Measurements from ENCODE around the gene KCNN3. TPM values are rescaled to one million over a fixed set of nuclear protein-coding genes. Genes with fewer than 3 reads are reported as not detected.

The KCNN3 gene
- total and polyA plus RNA-seq, 2 of the 13 experiments (the other 11 are each of a cell fraction or from before 2014, with no cell fraction given) = not detected

DNA sequence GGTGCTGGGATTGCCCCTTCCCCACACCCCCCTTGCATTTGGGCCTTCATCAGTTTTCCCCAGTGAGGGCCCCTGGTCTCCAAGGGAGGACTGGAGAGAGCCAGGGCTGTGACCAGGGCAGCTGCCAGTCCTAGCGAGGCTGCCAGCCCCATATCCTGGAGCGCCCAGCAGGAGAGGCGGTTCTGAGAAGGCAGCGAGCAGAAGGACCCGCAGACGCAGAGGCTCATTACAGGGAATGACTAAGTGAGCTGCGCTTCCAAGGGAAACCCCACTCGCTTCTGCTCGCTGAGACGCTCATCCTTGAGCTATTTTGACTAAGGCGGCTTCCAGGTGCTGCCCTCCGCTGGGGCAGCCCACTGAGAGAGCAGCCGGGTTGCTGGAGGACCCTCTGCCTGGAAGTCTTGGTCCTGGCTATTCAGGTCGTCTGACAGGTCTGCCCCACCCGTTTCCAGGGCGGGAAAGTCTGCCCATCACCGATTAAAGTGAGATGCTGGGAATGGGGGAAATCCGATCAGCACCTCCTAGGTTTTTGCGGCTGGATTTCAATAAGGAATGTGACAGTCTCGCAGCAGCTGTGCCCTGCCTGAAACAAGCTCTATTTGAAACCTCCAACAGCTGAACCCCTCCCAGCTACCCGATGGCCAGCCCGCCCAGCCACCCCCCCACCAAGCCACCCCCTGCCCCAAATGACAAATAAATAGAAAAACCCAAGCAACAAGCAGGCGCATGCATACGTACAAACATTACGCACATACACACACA is 2.8 kb downstream of the KCNN3 start:
- ChIA-PET CTCF (ENCODE audit: low intra/inter-chr PET ratio, low total read pairs) (no interaction called here), POLR2A (no interaction called here)
- H3K9ac ChIP-seq (ENCODE audit: insufficient read depth, low read depth, low read length) = no peak overlapping the region
- no peak for DNase-seq (ENCODE audit: low spot score)
- H3K27ac ChIP-seq (ENCODE audit: extremely low read length, insufficient read depth, low read length) = no peak overlapping the region
- intact Hi-C loops (cut with micrococcal nuclease; ENCODE audit: unreplicated experiment) = no loop called here
- peaks cover 1 to 55% of the 10 kb centered on the region in 2 experiments; a peak in 4 of 5 replicates for H3K27me3 ChIP-seq (ENCODE audit: control insufficient read depth in 1 of 2, insufficient read depth in 2 of 2, low read length in 2 of 2)
- H3K4me3 ChIP-seq (replicated peaks in 1 of 3; ENCODE audit: insufficient read depth in 1 of 3, low read depth in 2 of 3, low read length in 3 of 3) = no peak overlapping the region
- BruUV-seq (replicated peaks) = no TSS peak
- ATAC-seq = no peak
- no peaks in the 10 kb centered on the region for H3K79me2 ChIP-seq (ENCODE audit: insufficient read depth, low read length)
- in situ Hi-C loops (cut with HindIII; ENCODE audit: extremely low pct_ligation_motif_present, low pct_unique_long_range_greater_than_20kb) = no loop called here
- no peak overlapping the region for H2AFZ ChIP-seq (ENCODE audit: low read length)
- peaks cover 28% of the 10 kb centered on the region for H3K4me1 ChIP-seq (ENCODE audit: insufficient read depth, low read length)
- no peaks in the 10 kb centered on the region for H3K9me3 ChIP-seq (ENCODE audit: low read length)
- no peaks in the 10 kb centered on the region for H4K20me1 ChIP-seq (ENCODE audit: insufficient read depth, low read length)
- 40% methylated on average over 8 of the region's 25 CpGs for WGBS (ENCODE audit: low lambda C conversion rate)
- H3K4me2 ChIP-seq (ENCODE audit: low read depth, low read length) = no peak overlapping the region
- H3K36me3 ChIP-seq (replicated peaks in 1 of 2; ENCODE audit: control insufficient read depth in 1 of 2, insufficient read depth in 2 of 2, low read length in 2 of 2) = no peaks in the 10 kb centered on the region
- no peak for FAIRE-seq
- no peak for TF ChIP-seq SP4 (CRISPR knock-in tag; IDR thresholded peaks at IDR 0.05)
- TF ChIP-seq ZNF33A (CRISPR knock-in tag; IDR thresholded peaks at IDR 0.05; ENCODE audit: borderline replicate concordance) = no peak
- TF ChIP-seq ONECUT2 (CRISPR knock-in tag; IDR thresholded peaks at IDR 0.05) = no peak
- no peak for TF ChIP-seq ZNF281 (CRISPR knock-in tag; IDR thresholded peaks at IDR 0.05; ENCODE audit: borderline replicate concordance)
- TF ChIP-seq YEATS2 (CRISPR knock-in tag; IDR thresholded peaks at IDR 0.05; ENCODE audit: borderline replicate concordance) = no peak
- no peak for TF ChIP-seq SRSF9 (IDR thresholded peaks at IDR 0.05; ENCODE audit: borderline replicate concordance, insufficient read depth, low read depth, low read length, poor library complexity, severe bottlenecking)
- TF ChIP-seq, protein P1, sequence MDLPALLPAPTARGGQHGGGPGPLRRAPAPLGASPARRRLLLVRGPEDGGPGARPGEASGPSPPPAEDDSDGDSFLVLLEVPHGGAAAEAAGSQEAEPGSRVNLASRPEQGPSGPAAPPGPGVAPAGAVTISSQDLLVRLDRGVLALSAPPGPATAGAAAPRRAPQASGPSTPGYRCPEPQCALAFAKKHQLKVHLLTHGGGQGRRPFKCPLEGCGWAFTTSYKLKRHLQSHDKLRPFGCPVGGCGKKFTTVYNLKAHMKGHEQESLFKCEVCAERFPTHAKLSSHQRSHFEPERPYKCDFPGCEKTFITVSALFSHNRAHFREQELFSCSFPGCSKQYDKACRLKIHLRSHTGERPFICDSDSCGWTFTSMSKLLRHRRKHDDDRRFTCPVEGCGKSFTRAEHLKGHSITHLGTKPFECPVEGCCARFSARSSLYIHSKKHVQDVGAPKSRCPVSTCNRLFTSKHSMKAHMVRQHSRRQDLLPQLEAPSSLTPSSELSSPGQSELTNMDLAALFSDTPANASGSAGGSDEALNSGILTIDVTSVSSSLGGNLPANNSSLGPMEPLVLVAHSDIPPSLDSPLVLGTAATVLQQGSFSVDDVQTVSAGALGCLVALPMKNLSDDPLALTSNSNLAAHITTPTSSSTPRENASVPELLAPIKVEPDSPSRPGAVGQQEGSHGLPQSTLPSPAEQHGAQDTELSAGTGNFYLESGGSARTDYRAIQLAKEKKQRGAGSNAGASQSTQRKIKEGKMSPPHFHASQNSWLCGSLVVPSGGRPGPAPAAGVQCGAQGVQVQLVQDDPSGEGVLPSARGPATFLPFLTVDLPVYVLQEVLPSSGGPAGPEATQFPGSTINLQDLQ (CRISPR knock-in tag; IDR thresholded peaks at IDR 0.05) = no peak
- TF ChIP-seq, protein P2, sequence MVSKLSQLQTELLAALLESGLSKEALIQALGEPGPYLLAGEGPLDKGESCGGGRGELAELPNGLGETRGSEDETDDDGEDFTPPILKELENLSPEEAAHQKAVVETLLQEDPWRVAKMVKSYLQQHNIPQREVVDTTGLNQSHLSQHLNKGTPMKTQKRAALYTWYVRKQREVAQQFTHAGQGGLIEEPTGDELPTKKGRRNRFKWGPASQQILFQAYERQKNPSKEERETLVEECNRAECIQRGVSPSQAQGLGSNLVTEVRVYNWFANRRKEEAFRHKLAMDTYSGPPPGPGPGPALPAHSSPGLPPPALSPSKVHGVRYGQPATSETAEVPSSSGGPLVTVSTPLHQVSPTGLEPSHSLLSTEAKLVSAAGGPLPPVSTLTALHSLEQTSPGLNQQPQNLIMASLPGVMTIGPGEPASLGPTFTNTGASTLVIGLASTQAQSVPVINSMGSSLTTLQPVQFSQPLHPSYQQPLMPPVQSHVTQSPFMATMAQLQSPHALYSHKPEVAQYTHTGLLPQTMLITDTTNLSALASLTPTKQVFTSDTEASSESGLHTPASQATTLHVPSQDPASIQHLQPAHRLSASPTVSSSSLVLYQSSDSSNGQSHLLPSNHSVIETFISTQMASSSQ (IDR thresholded peaks at IDR 0.05; ENCODE audit: low read depth) = no peak
- TF ChIP-seq, protein P2 (CRISPR knock-in tag; IDR thresholded peaks at IDR 0.05; ENCODE audit: borderline replicate concordance) = no peak
- no peak for TF ChIP-seq ZNF101 (CRISPR knock-in tag; IDR thresholded peaks at IDR 0.05; ENCODE audit: borderline replicate concordance, low read depth)
- no peak for TF ChIP-seq TAF1 (CRISPR knock-in tag; IDR thresholded peaks at IDR 0.05)
- TF ChIP-seq EP300 (IDR thresholded peaks at IDR 0.05; ENCODE audit: low read depth in 2 of 2, low read length in 2 of 2) = no peak
- no peak for TF ChIP-seq EP300 (CRISPR knock-in tag; IDR thresholded peaks at IDR 0.05; ENCODE audit: borderline replicate concordance)
- no peak for TF ChIP-seq PHF5A (CRISPR knock-in tag; IDR thresholded peaks at IDR 0.05; ENCODE audit: low read depth, unreplicated experiment)

Data from HepG2 (cell line).